ENCODE measurements around the gene NAPA. TPM values are rescaled to one million over a fixed set of nuclear protein-coding genes. Genes with fewer than 3 reads are reported as not detected.
A peak's percentile ranks its signal among the peaks of the same experiment; 100 is the strongest.

The NAPA gene
- total RNA-seq, 4 donors from 2014 or later: 94.8 to 138 (median 114) TPM

- no peak overlapping the region for H3K4me3 ChIP-seq
- no peak overlapping the region for H3K27ac ChIP-seq
- TF ChIP-seq CTCF (IDR thresholded peaks at IDR 0.05) (no peak), EP300 (IDR thresholded peaks at IDR 0.05; ENCODE audit: low read depth) (no peak), POLR2AphosphoS5 (IDR thresholded peaks at IDR 0.05) (peak in 1 of 3 donors; percentile 52), POLR2A (IDR thresholded peaks at IDR 0.05) (no peak)
- H3K4me1 ChIP-seq: no peaks in the 10 kb centered on the region
- in situ Hi-C loops (cut with MboI; ENCODE audit: low pct_ligation_motif_present in 1 of 4, low pct_unique_long_range_greater_than_20kb in 1 of 4, low sequenced_read_pairs in 3 of 4): no loop called here
- 40 to 55% methylated on average over 6 to 9 of the region's 9 CpGs for WGBS, 2 donors (ENCODE audit: low coverage in 1 of 2)
- no peak for DNase-seq
- H3K36me3 ChIP-seq: peaks cover 0 to 2% (median 0%) of the 10 kb centered on the region in 4 donors
- no peaks in the 10 kb centered on the region for H3K9me3 ChIP-seq
- intact Hi-C loops (cut with DNase I; ENCODE audit: low total_unique reads): no loop called here
- no peaks in the 10 kb centered on the region for H3K27me3 ChIP-seq
These were observed 20.1 kb downstream of the NAPA start for GRCh38 chr19:47494729-47495128.

GRCh38 chr19:47494211-47494547 is 20.7 kb downstream of the NAPA start:
- Histone ChIP-seq H3K4me3 (no peak overlapping the region), H3K4me1 (no peaks in the 10 kb centered on the region), H3K27ac (no peak overlapping the region), H3K9me3 (no peaks in the 10 kb centered on the region), H3K27me3 (no peaks in the 10 kb centered on the region), H3K36me3 (peaks cover 0 to 4% (median 0%) of the 10 kb centered on the region in 4 donors)
- DNase-seq: no peak
- no peak for TF ChIP-seq CTCF (IDR thresholded peaks at IDR 0.05)
- TF ChIP-seq POLR2A (IDR thresholded peaks at IDR 0.05): no peak
- no peak for TF ChIP-seq EP300 (IDR thresholded peaks at IDR 0.05; ENCODE audit: low read depth)
- no peak for TF ChIP-seq POLR2AphosphoS5 (IDR thresholded peaks at IDR 0.05)
- WGBS, 2 donors (ENCODE audit: low coverage in 1 of 2): 98% methylated on average over 5 of the region's 5 CpGs; no CpG with 5 or more reads in 1 of the 2 donors
- in situ Hi-C loops (cut with MboI; ENCODE audit: low pct_ligation_motif_present in 1 of 4, low pct_unique_long_range_greater_than_20kb in 1 of 4, low sequenced_read_pairs in 3 of 4): no loop called here
- intact Hi-C loops (cut with DNase I; ENCODE audit: low total_unique reads): no loop called here

GRCh38 chr19:47493378-47494210 is 21.3 kb downstream of the NAPA start:
- Histone ChIP-seq H3K4me1 (no peaks in the 10 kb centered on the region), H3K27me3 (no peaks in the 10 kb centered on the region), H3K27ac (no peak overlapping the region), H3K36me3 (peaks cover 0 to 5% (median 0%) of the 10 kb centered on the region in 4 donors), H3K4me3 (no peak overlapping the region), H3K9me3 (no peaks in the 10 kb centered on the region)
- 84% methylated on average over 18 of the region's 18 CpGs; no CpG with 5 or more reads in 1 of the 2 donors for WGBS, 2 donors (ENCODE audit: low coverage in 1 of 2)
- TF ChIP-seq EP300 (IDR thresholded peaks at IDR 0.05; ENCODE audit: low read depth) (no peak), POLR2AphosphoS5 (IDR thresholded peaks at IDR 0.05) (no peak), POLR2A (IDR thresholded peaks at IDR 0.05) (no peak), CTCF (IDR thresholded peaks at IDR 0.05) (no peak)
- intact Hi-C loops (cut with DNase I; ENCODE audit: low total_unique reads) (no loop called here), in situ Hi-C loops (cut with MboI; ENCODE audit: low pct_ligation_motif_present in 1 of 4, low pct_unique_long_range_greater_than_20kb in 1 of 4, low sequenced_read_pairs in 3 of 4) (no loop called here)
- no peak for DNase-seq

- H3K36me3 ChIP-seq: peaks cover 0 to 5% (median 0%) of the 10 kb centered on the region in 4 donors
- no peaks in the 10 kb centered on the region for H3K4me1 ChIP-seq
- in situ Hi-C loops (cut with MboI; ENCODE audit: low pct_ligation_motif_present in 1 of 4, low pct_unique_long_range_greater_than_20kb in 1 of 4, low sequenced_read_pairs in 3 of 4) (no loop called here), intact Hi-C loops (cut with DNase I; ENCODE audit: low total_unique reads) (no loop called here)
- no peaks in the 10 kb centered on the region for H3K9me3 ChIP-seq
- H3K27me3 ChIP-seq: no peaks in the 10 kb centered on the region
- DNase-seq: no peak
- no peak overlapping the region for H3K27ac ChIP-seq
- WGBS, 2 donors (ENCODE audit: low coverage in 1 of 2): 78% methylated on average over 21 of the region's 23 CpGs; no CpG with 5 or more reads in 1 of the 2 donors
- H3K4me3 ChIP-seq: no peak overlapping the region
- TF ChIP-seq POLR2A (IDR thresholded peaks at IDR 0.05) (no peak), EP300 (IDR thresholded peaks at IDR 0.05; ENCODE audit: low read depth) (no peak), CTCF (IDR thresholded peaks at IDR 0.05) (no peak), POLR2AphosphoS5 (IDR thresholded peaks at IDR 0.05) (no peak)
These were observed 22.1 kb downstream of the NAPA start for GRCh38 chr19:47492571-47493377.
